ENCODE results near the gene RBM4B. TPM values are rescaled to one million over a fixed set of nuclear protein-coding genes. Genes with fewer than 3 reads are reported as not detected.

Gene RBM4B
- total RNA-seq, 4 donors from 2014 or later, result 4.5 to 11.7 (median 6.5) TPM

DNA sequence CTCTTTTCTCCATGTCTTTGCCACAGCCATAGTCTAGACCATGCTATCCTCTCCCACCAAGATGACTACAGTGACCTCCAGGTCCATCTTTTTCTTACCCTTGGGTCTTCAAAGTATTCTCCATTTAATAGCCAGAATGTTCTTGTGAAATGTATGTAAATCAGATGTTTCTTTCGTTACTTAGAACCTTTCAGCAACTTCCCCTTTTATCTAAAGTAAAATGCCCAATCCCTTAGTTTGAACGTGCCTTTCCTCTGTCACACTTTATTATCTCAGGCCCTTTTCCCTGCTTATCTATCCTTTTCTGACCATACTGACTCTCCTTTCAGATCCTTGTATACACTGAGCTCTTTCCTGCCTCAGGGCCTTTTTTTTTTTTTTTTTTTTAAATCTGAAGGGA is 17.9 kb downstream of the RBM4B start:
- in situ Hi-C loops (cut with MboI; ENCODE audit: low sequenced_read_pairs in 4 of 4), result no loop called here
- no peaks in the 10 kb centered on the region for H3K36me3 ChIP-seq
- ATAC-seq, result no peak

DNA sequence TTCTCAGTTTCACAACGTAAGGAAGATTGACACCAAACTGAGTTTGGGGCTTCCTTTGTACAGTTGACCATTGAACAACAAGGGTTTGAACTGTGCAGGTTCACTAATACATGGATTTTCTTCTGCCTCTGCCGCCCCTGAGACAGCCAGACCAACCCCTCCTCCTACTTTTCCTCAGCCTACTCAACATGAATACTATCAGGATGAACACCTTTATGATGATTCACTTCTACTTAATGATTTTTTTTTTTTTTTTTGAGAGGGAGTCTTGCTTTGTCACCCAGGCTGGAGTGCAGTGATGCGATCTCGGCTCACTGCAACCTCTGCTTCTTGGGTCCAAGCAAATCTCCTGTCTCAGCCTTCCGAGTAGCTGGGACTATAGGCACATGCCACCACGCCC is 24.6 kb downstream of the RBM4B start:
- H3K9me3 ChIP-seq, result no peaks in the 10 kb centered on the region
- no peaks in the 10 kb centered on the region for H3K4me1 ChIP-seq
- in situ Hi-C loops (cut with MboI; ENCODE audit: low sequenced_read_pairs in 4 of 4) (no loop called here), intact Hi-C loops (cut with DNase I; ENCODE audit: low total_unique reads) (no loop called here)
- no peak for DNase-seq
- H3K27ac ChIP-seq, result no peak overlapping the region
- no peaks in the 10 kb centered on the region for H3K27me3 ChIP-seq
- no peak for ATAC-seq
- H3K36me3 ChIP-seq, result peaks cover 0 to 4% of the 10 kb centered on the region in 2 donors
- H3K4me3 ChIP-seq, result no peak overlapping the region
- TF ChIP-seq CTCF (IDR thresholded peaks at IDR 0.05 in 4 of 5, conservative IDR thresholded peaks at IDR 0.05 in 1 of 5) (no peak), POLR2A (IDR thresholded peaks at IDR 0.05) (no peak)

More for the DNA sequence above, 17.9 kb downstream of the RBM4B start:
- Histone ChIP-seq H3K27ac (no peak overlapping the region), H3K27me3 (no peaks in the 10 kb centered on the region), H3K9me3 (no peaks in the 10 kb centered on the region), H3K4me1 (no peaks in the 10 kb centered on the region), H3K4me3 (no peak overlapping the region)
- DNase-seq, result no peak
- TF ChIP-seq POLR2A (IDR thresholded peaks at IDR 0.05) (no peak), CTCF (IDR thresholded peaks at IDR 0.05 in 4 of 5, conservative IDR thresholded peaks at IDR 0.05 in 1 of 5) (no peak)
- intact Hi-C loops (cut with DNase I; ENCODE audit: low total_unique reads), result no loop called here

DNA sequence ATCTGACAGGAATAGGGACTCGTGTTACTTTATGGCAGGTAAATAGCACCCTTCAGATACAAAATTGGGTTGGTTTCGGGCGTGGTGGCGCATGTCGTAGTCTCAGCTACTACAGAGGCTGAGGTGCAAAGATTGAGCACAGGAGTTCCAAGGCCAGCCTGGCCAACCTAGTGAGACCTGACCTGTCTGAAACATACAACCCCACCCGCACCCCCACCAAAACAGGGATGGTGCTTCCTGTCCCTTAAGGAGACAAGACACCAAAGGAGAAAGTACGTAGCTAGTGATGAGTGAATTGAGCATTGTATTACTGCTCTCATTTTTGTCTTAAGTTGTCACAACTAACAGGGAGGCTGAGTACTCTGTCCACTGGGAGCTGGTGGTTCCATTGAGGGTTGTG is 25.0 kb downstream of the RBM4B start:
- intact Hi-C loops (cut with DNase I; ENCODE audit: low total_unique reads), result no loop called here
- no peak for ATAC-seq
- H3K4me3 ChIP-seq, result no peak overlapping the region
- TF ChIP-seq CTCF (IDR thresholded peaks at IDR 0.05 in 4 of 5, conservative IDR thresholded peaks at IDR 0.05 in 1 of 5) (no peak), POLR2A (IDR thresholded peaks at IDR 0.05) (no peak)
- H3K27me3 ChIP-seq, result no peaks in the 10 kb centered on the region
- DNase-seq, result no peak
- no peak overlapping the region for H3K27ac ChIP-seq
- in situ Hi-C loops (cut with MboI; ENCODE audit: low sequenced_read_pairs in 4 of 4), result no loop called here
- no peaks in the 10 kb centered on the region for H3K4me1 ChIP-seq
- peaks cover 0 to 8% of the 10 kb centered on the region in 2 donors for H3K36me3 ChIP-seq
- H3K9me3 ChIP-seq, result no peaks in the 10 kb centered on the region

DNA sequence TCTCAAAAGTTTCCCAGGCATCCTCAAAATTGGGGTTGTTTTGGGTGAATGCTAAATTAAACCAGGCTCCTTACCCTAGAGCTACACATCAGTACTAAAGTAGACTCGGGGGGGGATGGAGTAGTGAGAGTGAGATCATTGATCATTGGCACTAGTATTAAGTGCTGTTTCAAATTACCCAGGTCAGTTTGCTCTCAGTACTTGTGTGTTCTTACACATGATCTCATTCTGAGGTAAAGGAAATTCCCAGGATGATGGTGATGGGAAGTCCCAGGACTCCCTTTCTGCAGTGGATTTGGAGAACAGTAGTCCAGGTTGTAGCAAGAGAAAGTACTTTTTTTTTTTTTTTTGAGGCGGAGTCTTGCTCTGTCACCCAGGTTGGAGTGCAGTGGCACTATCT is 26.7 kb downstream of the RBM4B start:
- Histone ChIP-seq H3K27me3 (no peaks in the 10 kb centered on the region), H3K4me1 (peaks cover 5 to 10% of the 10 kb centered on the region in 2 donors), H3K9me3 (no peaks in the 10 kb centered on the region), H3K27ac (no peak overlapping the region), H3K4me3 (no peak overlapping the region), H3K36me3 (peaks cover 0 to 25% of the 10 kb centered on the region in 2 donors)
- TF ChIP-seq POLR2A (IDR thresholded peaks at IDR 0.05) (no peak), CTCF (IDR thresholded peaks at IDR 0.05 in 4 of 5, conservative IDR thresholded peaks at IDR 0.05 in 1 of 5) (no peak)
- intact Hi-C loops (cut with DNase I; ENCODE audit: low total_unique reads) (no loop called here), in situ Hi-C loops (cut with MboI; ENCODE audit: low sequenced_read_pairs in 4 of 4) (no loop called here)
- ATAC-seq (no peak), DNase-seq (no peak)

DNA sequence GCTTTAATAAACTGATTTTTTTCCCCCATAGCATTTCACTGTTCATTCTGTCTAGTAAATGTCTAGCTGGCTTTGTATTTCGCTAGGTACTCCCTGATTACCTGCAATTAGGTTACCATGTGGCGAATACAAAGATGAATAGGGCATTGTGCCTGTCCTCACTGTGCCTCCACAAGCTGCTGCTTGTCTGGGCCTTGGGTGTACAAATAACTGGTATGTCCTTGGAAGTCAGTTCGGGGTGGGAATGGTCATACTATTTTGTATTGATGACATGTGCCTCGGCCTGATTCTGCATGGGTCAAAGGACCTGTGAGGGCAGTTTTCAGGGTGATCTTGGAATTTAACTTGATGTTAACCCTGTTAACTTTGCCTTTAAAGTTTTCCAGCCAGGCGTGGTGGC is 27.8 kb downstream of the RBM4B start:
- in situ Hi-C loops (cut with MboI; ENCODE audit: low sequenced_read_pairs in 4 of 4), result no loop called here
- DNase-seq (no peak), ATAC-seq (no peak)
- no peaks in the 10 kb centered on the region for H3K9me3 ChIP-seq
- no peak overlapping the region for H3K27ac ChIP-seq
- intact Hi-C loops (cut with DNase I; ENCODE audit: low total_unique reads), result no loop called here
- peaks cover 0 to 36% of the 10 kb centered on the region in 2 donors for H3K36me3 ChIP-seq
- no peaks in the 10 kb centered on the region for H3K27me3 ChIP-seq
- H3K4me3 ChIP-seq, result no peak overlapping the region
- TF ChIP-seq POLR2A (IDR thresholded peaks at IDR 0.05) (no peak), CTCF (IDR thresholded peaks at IDR 0.05 in 4 of 5, conservative IDR thresholded peaks at IDR 0.05 in 1 of 5) (no peak)
- peaks cover 16 to 21% of the 10 kb centered on the region in 2 donors for H3K4me1 ChIP-seq
